Loucy (cell line): ENCODE measurements around the gene ICOSLG.
"Not testable (repeated sequence)": the region's sequence is repeated elsewhere in the genome, so short reads cannot be mapped to it uniquely, and the experiment has no call there.

Experiments
- H2AFZ ChIP-seq: fragments of 200-600 bp; sonication (generic); 2 replicates; pipeline ENCODE4 v1.6.0; 2016; ENCODE audit warnings: antibody characterized with exemption, mild to moderate bottlenecking, low read length, moderate library complexity
- H3F3A ChIP-seq: fragments of 200-600 bp; 2 replicates; pipeline ENCODE4 v1.6.0; 2016; ENCODE audit warnings: antibody characterized with exemption, low read depth, mild to moderate bottlenecking
- H3K27me3 ChIP-seq: fragments of 200-600 bp; sonication (generic); 2 replicates; pipeline ENCODE4 v1.6.1; 2014; ENCODE audit warnings: low read length, mild to moderate bottlenecking; ENCODE audit not compliant: insufficient read depth, poor library complexity, severe bottlenecking
- H3K36me3 ChIP-seq: fragments of 200-600 bp; sonication (generic); 2 replicates; pipeline ENCODE4 v1.6.1; 2016; ENCODE audit warnings: low read length; ENCODE audit not compliant: insufficient read depth
- H3K4me1 ChIP-seq: fragments of 200-600 bp; sonication (generic); 2 replicates; pipeline ENCODE4 v1.5.1; 2014; ENCODE audit warnings: low read length, mild to moderate bottlenecking; ENCODE audit not compliant: insufficient read depth, poor library complexity, severe bottlenecking
- H3K4me2 ChIP-seq: fragments of 200-600 bp; sonication (generic); 2 replicates; pipeline ENCODE4 v1.6.0; 2014; ENCODE audit warnings: antibody characterized with exemption, low read length, low read depth, mild to moderate bottlenecking; ENCODE audit not compliant: poor library complexity, severe bottlenecking
- H3K4me3 ChIP-seq: fragments of 200-600 bp; sonication (generic); 2 replicates; pipeline ENCODE4 v1.5.1; 2014; ENCODE audit warnings: low read length, mild to moderate bottlenecking, mixed read lengths; ENCODE audit not compliant: poor library complexity, severe bottlenecking
- H3K79me2 ChIP-seq: fragments of 200-600 bp; sonication (generic); 2 replicates; pipeline ENCODE4 v1.6.1; 2014; ENCODE audit warnings: low read length; ENCODE audit not compliant: insufficient read depth
- H3K9ac ChIP-seq: fragments of 200-600 bp; sonication (generic); 2 replicates; pipeline ENCODE4 v1.6.0; 2014; ENCODE audit warnings: mild to moderate bottlenecking, low read depth, low read length, moderate library complexity; ENCODE audit not compliant: poor library complexity, severe bottlenecking
- H3K9me2 ChIP-seq: fragments of 200-600 bp; sonication (generic); replicated peaks from 2 replicates; pipeline ENCODE4 v1.6.1; 2016; ENCODE audit warnings: low read depth, low read length, mixed read lengths
- H3K9me3 ChIP-seq: fragments of 200-600 bp; sonication (generic); 2 replicates; pipeline ENCODE4 v1.6.1; 2014; ENCODE audit warnings: mild to moderate bottlenecking, antibody characterized with exemption, low read length, low read depth; ENCODE audit not compliant: insufficient read depth
- H4K20me1 ChIP-seq: fragments of 200-600 bp; sonication (generic); 2 replicates; pipeline ENCODE4 v1.6.0; 2014; ENCODE audit warnings: antibody characterized with exemption, low read length, mild to moderate bottlenecking; ENCODE audit not compliant: insufficient read depth, poor library complexity, severe bottlenecking
- CTCF ChIP-seq: fragments of 200-600 bp; sonication (generic); conservative IDR thresholded peaks from 2 replicates; pipeline ENCODE4 v1.5.1; 2014; ENCODE audit warnings: mild to moderate bottlenecking, antibody characterized with exemption, low read length
- EZH2phosphoT487 ChIP-seq: fragments of 200-600 bp; IDR thresholded peaks from 2 replicates; pipeline ENCODE4 v1.6.1; 2018; ENCODE audit warnings: antibody characterized with exemption, mild to moderate bottlenecking, moderate library complexity, borderline replicate concordance

ICOSLG gene

GRCh38 chr21:44199997-44200396, 40.7 kb downstream of the ICOSLG start:
- not testable (repeated sequence) for H3K36me3 ChIP-seq, H3K4me1 ChIP-seq, H3K79me2 ChIP-seq, H3F3A ChIP-seq, H2AFZ ChIP-seq, H3K4me3 ChIP-seq, H3K9me2 ChIP-seq, H3K27me3 ChIP-seq, H3K4me2 ChIP-seq, H4K20me1 ChIP-seq, H3K9ac ChIP-seq, H3K9me3 ChIP-seq

- Histone ChIP-seq H4K20me1 (no peaks in the 10 kb centered on the region), H3K9me2 (no peaks in the 10 kb centered on the region), H2AFZ (no peak overlapping the region), H3K4me3 (no peak overlapping the region), H3K4me1 (no peaks in the 10 kb centered on the region), H3F3A (no peaks in the 10 kb centered on the region), H3K27me3 (no peaks in the 10 kb centered on the region), H3K36me3 (no peaks in the 10 kb centered on the region), H3K9me3 (no peaks in the 10 kb centered on the region), H3K9ac (no peak overlapping the region), H3K4me2 (no peak overlapping the region), H3K79me2 (no peaks in the 10 kb centered on the region)
- TF ChIP-seq CTCF (no peak), EZH2phosphoT487 (no peak)
Observed at GRCh38 chr21:44199448-44199847, 41.3 kb downstream of the ICOSLG start.

GRCh38 chr21:44197156-44197516, 43.6 kb downstream of the ICOSLG start:
- not testable (repeated sequence) for H3K9ac ChIP-seq, H3K36me3 ChIP-seq, H2AFZ ChIP-seq, H3K27me3 ChIP-seq, H3F3A ChIP-seq, H3K4me1 ChIP-seq, H3K79me2 ChIP-seq, H3K9me3 ChIP-seq, H3K4me3 ChIP-seq, H3K9me2 ChIP-seq, H4K20me1 ChIP-seq, H3K4me2 ChIP-seq

GRCh38 chr21:44196212-44197155, 44.3 kb downstream of the ICOSLG start:
- H2AFZ ChIP-seq, H3K4me3 ChIP-seq, H3K9ac ChIP-seq, H3K9me3 ChIP-seq, H3K36me3 ChIP-seq, H3F3A ChIP-seq, H3K79me2 ChIP-seq, H3K4me2 ChIP-seq, H3K27me3 ChIP-seq, H4K20me1 ChIP-seq, H3K9me2 ChIP-seq, H3K4me1 ChIP-seq: not testable (repeated sequence)

- H2AFZ ChIP-seq, H3K79me2 ChIP-seq, H3K36me3 ChIP-seq, H3K4me1 ChIP-seq, H3K27me3 ChIP-seq, H3K4me2 ChIP-seq, H3K9me2 ChIP-seq, H3K4me3 ChIP-seq, H3K9me3 ChIP-seq, H3F3A ChIP-seq, H4K20me1 ChIP-seq, H3K9ac ChIP-seq: not testable (repeated sequence)
Observed at GRCh38 chr21:44194888-44195287, 45.9 kb downstream of the ICOSLG start.

- H3K9me2 ChIP-seq, H3F3A ChIP-seq, H3K36me3 ChIP-seq, H3K9me3 ChIP-seq, H3K4me3 ChIP-seq, H3K9ac ChIP-seq, H3K79me2 ChIP-seq, H3K4me1 ChIP-seq, H3K27me3 ChIP-seq, H2AFZ ChIP-seq, H3K4me2 ChIP-seq, H4K20me1 ChIP-seq: not testable (repeated sequence)
Observed at GRCh38 chr21:44194451-44194850, 46.3 kb downstream of the ICOSLG start.
